ELR (cell line): Measurements from ENCODE around the gene FILIP1.
A peak's percentile ranks its signal among the peaks of the same experiment; 100 is the strongest.

Experiments
- DNase-seq: peaks from one replicate; pipeline ENCODE4 v3.0.0-alpha.2; 2015; ENCODE audit warnings: low read depth

FILIP1 gene

DNA sequence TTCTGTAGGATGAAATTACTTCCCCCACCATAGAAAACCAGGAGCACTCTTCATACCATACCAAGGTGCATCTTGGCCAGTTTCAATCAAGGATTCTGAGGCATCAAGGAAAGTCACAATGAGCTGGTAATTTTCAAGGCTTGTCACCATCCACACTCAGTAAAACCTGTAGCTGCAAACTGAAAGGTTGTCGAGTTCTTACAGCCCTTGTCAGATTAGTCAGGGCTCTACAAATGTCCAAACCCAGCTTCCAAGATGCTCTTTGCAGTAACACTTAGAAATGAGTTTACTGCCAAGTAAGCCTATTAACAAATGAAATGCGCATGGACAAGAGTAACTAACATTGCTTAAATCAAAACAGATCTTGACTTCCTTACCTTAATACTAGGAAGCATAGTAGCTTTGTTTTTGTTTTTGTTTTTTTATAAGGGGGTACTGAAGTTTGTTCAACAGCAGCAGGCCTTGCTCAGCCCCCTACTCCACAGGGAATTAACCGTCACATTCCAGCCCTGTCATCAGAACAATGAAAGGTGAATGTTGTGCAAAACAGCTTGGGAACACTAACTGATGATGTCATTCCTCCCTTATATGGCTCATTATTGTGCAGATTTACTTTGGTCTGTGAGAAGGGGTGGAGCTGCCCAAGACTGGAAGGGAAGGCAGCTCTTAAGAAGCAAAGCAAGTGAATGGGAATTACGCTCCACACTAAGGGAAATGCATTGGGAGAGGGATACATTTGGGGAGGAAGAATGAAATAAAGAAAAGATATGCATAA, 159.1 kb downstream of the FILIP1 start:
- peak; percentile 63 for DNase-seq

GRCh38 chr6:75333676-75334200, 159.9 kb downstream of the FILIP1 start:
- no peak for DNase-seq

DNA sequence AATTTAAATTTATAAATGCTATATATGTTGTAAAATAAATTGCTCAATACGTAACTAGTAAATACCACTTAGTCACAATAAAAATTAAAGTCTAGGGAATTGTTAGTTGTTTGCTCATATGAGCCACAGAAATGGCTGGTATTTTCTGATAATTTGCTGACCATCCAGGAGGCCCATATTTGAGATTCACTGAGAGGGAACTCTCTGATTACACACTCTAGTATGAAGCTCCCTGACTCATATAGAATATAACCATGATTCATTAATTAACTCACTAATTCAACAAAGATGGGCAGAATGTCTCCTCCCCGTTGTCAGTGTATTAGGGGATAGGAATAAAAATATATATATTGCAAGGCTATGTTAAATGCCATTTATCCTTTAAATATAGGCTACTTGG, 162.4 kb downstream of the FILIP1 start:
- DNase-seq = peak; percentile 71

DNA sequence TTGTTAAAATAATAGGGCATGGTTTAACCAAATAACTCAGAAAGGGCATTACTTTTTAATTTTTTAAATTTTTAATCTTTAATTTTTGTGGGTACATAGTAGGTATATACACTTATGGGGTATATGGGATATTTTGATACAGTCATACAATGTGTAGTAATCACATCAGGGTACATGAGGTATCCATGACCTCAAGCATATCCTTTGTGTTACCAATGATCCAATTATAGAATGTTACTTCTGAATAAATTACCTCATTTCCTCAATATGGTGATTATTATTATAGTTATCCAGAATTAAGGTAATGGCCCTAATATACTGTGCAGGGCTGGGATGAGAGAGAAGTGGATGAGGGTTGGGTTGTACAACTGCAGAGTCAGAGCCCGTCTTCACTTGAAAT, 163.9 kb downstream of the FILIP1 start:
- DNase-seq = no peak

- DNase-seq = no peak
These were observed 165.8 kb downstream of the FILIP1 start for GRCh38 chr6:75327807-75328206.

GRCh38 chr6:75326557-75327258, 166.9 kb downstream of the FILIP1 start:
- peak; percentile 48 for DNase-seq

GRCh38 chr6:75318900-75319299, 174.7 kb downstream of the FILIP1 start:
- DNase-seq = no peak

DNA sequence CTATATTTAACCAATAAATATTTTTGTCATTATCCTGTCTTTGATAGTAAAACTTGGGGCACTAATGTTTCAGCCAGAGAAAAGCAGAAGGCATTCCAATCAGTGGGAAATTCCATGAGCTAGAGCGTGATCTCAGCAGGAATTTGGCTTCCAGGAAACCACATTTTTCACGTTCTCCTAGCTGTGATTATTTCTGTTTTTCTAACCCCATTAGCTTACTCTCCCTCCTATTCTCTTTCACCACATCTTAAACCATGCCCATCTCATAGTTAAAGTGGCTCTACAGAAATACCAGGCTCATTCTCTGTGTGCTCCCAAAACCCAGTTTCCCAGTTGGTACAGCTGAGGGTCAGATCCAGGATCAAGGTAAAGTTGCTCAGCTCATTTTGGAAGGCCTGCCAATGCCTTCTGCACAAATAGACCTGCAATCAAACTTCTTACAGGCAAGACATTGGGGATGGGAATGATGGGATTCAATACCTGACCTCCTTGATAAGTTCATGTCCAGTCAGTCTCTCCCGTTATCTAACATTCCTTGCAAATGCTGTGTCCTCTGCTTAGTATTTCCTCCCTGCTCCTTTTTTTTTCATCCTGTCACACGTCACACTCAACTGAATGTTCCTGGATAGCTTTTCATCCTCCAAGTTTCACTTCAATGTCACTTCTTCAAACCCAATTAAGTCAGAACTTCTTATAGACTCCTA, 175.9 kb downstream of the FILIP1 start:
- peak; percentile 26 for DNase-seq

DNA sequence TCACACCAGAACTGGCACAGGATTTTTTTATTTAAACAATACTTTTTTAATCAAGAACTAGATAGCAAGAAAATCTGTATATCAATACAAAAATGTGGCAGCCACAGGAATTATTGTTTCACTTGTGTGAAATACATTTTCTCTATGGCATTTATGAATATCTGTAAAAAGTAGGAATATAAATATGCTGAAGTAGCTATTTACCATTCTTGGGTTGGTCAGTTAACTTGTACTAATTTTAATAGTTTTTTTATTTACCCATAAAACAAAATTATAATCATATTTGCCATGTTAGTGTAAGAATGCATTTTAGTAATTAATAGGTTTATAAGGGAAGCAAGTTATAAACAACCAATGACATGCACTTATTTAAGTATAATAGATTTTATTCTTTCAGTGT, 177.6 kb downstream of the FILIP1 start:
- DNase-seq = no peak

- DNase-seq = no peak
These were observed 185.2 kb downstream of the FILIP1 start for GRCh38 chr6:75308250-75308988.

DNA sequence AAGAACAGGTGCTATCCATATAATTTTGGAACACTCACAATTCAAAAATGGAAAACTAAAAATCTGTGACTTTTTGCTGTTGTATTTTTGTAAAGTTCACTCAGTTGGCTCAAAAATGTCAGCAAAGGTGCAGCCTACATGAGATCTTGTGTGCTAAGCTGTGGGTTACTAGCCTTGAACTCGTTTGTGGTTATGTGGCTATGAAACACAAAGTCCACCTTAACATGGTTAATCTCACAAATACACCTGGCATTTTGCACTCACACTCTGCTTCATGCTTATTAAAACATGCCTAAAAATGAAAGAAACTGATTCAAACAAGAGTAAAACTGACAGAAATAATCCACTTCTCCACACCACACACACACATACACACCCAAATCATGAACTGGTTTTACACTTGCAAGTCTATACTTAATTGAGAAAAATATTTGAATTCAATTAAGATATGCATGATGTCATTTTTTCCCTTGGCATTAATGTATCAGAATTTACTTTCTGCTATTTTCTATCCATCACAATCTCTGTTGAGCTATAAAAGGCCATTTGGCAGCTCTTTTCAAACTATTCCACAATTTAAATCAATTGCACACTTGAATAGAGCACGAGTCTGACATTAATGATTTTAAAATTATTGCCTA, 186.1 kb downstream of the FILIP1 start:
- no peak for DNase-seq

- no peak for DNase-seq
These were observed 187.5 kb downstream of the FILIP1 start for GRCh38 chr6:75306064-75306463.

DNA sequence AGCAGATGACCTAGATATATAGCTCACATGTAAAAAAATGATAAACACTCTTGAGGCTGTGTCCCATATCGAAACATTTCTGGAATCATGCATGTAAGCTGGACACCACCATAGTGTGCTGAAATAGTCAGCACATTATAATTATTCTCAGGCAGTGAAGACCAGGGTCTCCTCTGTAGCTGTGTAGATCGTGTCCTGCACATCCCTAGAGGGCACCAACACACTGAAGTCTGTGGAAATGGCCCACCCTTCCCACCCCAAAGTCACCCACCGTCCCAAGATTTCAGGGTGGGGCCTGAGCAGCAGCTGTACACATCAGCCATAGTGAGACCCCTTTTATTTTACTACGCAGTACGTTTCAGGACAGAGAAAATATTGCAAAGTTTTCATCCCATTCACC, 188.0 kb downstream of the FILIP1 start:
- no peak for DNase-seq

DNA sequence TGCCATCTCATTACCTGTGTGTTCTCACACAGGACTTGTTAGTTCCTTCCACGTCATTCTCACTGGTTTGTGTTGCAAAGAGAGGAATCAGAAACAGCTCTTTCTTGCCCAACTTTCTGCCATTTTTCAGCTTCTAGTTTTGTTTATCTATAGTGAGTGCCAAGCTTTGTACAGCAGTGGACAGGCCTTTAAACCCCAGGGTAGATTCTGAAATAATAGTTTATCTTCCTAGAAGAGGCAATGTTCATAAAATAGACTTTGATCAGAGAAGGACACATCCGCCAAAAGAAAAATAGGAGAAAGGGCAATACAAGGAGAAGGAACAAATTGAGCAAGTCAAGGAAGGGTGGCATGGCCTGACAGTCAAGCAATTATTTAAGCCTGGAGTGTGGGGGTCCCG, 191.3 kb downstream of the FILIP1 start:
- no peak for DNase-seq

DNA sequence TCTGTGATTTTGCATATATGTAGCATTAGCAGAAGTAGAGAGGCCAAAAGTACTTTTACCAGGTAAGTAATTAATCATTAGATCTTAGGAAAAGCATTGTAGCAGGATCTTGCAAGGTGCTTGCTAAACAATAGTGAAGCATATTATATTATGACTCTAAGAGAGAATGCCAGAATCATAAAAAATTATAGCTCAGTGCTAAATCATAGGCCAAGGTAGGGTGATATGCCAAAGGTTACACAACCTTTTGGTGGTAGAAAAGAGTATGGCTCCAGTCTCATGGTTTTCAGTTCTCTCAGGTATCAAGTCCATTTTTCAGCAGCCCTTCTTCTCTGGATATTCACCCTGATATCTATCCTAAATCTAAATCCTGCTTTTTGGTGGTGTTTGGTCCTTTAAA, 192.1 kb downstream of the FILIP1 start:
- no peak for DNase-seq

DNA sequence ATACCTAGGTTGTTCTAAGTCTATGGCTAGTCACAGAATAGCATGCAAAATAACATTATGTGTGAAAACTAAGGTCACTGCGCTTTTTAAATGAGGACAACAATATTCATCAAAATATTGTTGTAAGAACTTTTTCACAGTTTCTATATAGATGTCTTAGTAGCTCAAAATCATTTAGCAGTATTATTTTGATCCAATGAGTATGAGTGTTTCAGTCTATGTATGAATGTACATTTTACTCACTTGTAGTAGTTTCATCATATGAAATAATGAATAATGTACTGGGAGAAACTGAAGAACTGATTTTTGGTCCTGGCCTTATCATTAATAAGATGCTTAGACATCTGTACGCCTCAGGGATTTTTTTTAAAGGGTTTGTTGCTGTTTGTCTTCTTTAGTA, 192.5 kb downstream of the FILIP1 start:
- DNase-seq = no peak

DNA sequence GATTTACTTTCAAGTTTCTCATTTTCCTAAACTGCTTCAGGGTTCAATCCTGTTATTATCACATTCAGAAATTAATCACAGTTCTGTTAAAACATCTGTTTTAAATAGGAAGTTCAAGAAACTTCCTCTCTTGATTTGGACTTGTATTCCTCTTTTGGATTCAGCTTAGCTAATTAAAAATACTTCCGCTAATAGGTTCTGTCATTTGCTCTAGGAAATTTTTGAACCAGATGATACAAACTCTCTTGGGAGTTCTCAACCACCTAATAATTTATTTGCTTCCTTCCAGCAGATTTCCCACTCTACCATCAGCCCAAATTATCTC, 193.1 kb downstream of the FILIP1 start:
- no peak for DNase-seq

DNA sequence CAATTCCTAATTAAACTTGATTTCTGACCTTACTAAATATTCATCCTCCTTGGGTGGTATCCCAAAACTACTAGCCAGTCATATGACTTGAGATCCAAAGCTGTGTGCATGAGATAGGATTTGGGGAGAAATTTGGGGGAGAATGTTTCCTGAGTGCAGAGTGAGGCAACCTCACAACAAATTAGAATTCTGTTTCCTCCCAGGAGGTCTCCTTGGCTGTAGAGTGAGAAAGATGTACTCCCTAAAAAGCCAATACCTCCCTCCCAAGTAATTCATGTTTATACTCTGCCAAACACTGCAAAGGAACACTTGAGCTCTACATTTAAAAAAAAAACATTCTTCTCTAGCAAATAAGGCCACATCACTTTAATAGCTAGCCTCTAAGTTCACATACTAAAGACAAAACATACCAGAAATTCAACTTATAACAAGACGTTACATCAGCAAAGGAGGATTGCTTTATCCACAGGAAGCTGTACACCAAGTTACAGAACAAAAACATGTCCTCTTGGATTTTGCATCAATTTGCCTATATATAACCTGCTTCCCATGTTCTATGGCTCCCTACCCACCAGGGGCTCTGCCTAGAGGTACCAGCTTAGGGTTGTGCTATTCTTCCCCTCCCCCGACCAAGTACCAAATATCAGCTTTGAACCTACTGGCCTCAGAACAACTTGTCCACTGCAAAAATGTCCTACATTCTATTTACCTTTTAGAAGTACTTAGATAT, 193.6 kb downstream of the FILIP1 start:
- DNase-seq = no peak

- DNase-seq = peak; percentile 76
These were observed 196.5 kb downstream of the FILIP1 start for GRCh38 chr6:75296811-75297779.

DNA sequence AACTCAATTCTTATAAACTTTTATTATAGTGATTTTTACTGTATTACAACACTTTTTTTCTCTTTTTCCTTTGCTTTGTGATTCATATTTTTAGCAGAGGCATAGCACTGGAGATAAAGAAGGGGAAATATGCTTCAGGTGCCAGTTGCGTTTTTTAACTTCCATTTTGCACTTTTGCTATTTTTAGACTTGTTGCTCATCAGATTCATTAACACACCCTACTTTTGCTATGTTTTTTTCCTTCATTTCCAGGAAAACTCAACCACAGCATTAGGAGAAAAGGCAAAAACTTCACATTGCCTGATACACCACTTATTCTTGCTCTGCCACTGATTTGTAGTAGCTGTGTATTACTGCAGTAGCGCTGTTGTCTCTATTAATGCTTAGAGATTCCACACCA, 201.0 kb downstream of the FILIP1 start:
- no peak for DNase-seq
